GM18499 (cell line): ENCODE results near the gene TNN.

Experiments
- ATAC-seq: cut with Tn5 transposase; IDR thresholded peaks from one replicate; pipeline ENCODE4 v1.9.1; 2021; ENCODE audit warnings: moderate number of reproducible peaks; ENCODE audit not compliant: insufficient read depth, unreplicated experiment

Gene TNN

DNA sequence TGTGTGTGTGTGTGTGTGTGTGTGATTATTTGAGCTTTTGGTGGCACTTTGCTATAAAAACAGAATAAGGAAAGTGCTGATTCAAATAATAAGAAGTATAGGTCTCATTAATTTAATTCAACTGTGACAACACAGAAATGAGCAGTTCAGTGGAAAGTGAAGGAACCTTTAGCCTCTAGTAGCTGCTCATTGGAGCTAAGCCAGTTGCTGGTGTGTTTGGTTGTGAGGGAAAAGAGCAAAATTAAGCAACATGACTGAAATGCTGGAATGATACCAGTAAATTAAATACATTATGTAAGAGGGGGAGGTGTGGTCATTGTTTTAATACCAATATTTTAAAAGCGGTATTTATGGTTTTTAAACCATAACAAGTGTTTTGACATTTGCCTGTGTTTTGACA lies 69.7 kb downstream of the TNN start:
- ATAC-seq: no peak

DNA sequence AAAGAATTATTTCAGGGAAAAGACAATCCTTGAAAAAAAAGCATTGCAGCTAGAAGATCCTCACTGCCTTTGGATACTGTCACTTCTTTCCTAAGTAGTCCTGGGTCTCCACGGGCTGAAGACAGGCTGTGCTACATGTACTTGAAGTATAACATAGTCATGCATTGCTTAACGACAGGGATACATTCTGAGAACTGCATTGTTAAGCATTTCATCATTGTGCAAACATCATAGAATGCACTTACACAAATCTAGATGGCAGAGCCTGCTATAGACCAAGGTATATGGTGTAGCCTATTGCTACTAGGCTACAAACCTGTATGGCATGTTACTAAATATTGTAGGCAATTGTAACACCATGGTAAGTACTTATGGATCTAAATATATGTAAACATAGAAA lies 70.9 kb downstream of the TNN start:
- ATAC-seq: no peak

DNA sequence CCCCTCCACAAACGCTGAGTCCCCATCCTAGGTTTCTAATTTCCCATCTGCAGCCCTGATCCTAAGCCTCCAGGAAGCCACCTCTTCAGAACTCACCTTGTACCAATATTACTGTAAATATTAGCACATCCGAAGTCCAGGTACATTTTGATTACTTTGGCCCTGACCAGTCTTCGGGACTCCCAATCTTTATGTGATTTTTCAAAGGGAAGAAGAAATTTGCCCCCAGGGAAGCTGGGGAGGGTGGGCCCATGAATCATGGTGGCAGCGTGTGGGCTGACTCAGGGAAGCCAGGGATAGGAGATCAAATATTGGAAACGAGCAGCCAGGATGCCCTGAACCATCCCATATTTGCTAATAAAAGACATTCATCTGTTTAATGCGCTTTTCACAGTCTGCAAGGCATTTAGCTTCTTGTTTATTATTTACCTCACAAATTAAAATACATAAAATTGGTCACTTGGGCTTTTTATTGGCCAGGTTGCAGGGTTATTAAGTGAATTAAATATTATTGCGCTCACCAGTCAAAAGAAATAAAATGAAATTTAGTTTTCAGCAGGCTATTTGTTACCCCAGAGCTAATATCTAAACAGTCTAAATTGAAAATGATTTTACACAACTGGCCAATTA lies 78.4 kb downstream of the TNN start:
- no peak for ATAC-seq

- no peak for ATAC-seq
Observed at GRCh38 chr1:175146529-175147213, 79.0 kb downstream of the TNN start.

- ATAC-seq: no peak
Observed at GRCh38 chr1:175147569-175147968, 79.9 kb downstream of the TNN start.

DNA sequence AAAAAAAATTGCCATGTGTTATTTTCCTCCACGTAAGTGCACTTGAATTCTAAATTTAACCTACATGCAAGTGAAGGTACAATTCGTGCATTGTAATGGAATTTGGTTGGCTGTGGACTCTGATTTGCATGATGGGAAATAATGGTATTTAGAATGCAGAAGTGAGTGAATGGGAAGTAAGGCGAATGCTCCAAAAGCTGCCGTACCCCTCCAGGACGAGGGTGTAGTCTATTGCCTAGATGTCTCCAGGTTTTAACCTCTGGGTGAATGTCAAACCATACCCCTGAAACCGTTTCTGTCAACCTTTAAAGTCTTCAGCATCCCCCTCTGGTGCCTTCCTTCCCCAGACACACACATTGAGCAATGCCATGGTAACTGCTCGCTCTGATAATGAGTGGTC lies 80.4 kb downstream of the TNN start:
- ATAC-seq: no peak

DNA sequence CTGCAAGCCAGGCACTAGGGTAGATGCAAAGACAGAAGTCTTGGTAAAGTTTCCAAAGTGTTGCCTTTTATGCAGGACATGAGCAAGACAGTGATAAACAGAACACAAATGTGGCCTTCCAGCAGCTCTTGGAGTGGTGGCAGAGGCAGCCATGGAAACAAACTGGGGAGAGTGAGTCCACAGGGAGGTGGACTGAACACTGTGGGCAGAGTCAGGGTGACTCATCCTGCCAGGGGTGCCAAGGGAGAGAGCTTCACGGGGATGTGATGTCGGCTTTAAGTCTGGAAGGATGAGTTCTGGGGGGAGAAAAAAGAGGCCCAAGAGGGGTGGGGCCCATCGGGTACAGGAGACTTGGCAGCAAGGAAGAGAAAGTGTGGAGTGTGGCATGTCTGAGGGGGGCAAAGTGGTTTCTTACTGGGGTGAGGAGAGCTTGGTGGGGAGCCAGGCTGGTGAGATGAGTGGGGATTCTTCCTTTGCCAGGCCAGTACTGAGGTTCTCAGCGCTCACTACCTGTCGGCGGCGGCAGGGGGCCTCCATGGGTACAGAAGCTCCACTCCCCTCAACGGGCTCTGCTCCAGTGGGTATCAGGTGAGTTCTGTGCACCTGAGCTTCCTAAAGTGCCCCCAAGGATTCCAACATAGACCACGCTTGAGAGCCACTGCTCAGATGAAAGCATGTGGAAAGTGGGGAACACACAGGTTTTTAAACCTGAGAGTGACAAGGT lies 83.1 kb downstream of the TNN start:
- ATAC-seq: no peak

DNA sequence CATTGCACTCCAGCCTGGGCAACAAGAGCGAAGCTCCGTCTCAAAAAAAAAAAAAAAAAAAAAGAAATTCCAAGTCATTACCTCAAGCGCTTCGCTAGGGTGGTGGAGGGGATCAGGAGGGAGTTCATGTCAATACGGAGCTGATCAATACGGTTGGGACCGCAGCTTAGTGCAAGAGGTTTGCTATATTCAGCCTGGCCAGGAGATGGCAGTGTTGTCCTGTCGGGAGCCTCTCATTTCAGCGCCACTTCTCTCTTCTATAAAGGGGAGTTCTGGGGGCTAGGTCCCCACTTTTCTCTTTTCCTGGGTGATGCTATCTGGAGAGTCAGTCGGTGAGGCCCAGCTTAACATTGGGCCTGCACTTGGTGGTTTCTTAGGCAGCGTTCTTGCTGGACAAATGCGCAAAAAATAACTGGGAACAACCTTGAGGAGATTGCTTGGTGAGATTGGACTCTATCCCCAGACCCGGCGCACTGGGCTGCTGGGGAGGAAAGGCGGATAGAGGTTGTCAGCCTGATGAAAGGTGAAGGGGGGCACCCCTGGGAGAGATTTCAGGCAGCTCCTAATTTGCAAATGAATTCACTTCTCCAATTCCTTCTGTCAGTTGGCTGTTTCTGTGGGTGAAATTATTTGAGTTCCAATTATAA lies 84.5 kb downstream of the TNN start:
- no peak for ATAC-seq

DNA sequence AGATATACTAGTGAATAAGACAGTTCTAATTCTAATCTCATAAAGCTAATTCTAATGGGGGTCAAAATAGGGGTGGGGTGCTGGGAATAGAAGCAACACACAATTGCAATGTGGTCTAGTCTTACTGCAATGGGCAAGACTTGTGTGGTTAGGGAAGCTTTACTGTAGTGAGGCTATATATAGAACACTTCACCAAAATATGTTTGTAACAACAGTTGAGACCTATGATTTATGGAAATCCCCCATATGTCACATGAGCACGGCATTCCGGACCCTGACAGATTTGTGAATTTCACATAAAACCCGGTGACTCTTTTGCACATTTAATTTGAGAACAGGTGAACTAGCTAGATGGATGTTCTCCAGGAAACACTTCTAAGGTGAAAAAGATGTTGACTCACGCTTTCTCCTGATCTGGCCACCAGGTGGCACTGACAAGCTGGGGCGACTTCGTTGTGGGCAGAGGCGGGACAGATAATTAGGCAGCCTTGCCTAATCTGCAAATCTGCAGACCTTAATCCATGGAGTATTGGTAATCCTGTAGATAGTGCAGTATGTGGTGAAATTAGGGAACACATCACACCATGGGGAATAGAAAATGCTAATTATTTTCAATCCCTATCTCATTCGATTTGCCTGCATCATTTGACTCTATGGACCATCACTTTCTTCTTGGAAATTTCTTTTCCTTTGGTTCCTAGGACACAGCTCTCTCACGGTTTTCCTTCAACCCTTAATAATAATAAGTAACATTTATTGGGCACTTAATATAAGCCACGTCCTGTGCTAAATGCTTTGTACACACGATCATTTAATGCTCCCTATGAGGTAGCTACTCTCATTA lies 87.2 kb downstream of the TNN start:
- peak; percentile 71 for ATAC-seq

- ATAC-seq: no peak
Observed at GRCh38 chr1:175155473-175155856, 87.8 kb downstream of the TNN start.

DNA sequence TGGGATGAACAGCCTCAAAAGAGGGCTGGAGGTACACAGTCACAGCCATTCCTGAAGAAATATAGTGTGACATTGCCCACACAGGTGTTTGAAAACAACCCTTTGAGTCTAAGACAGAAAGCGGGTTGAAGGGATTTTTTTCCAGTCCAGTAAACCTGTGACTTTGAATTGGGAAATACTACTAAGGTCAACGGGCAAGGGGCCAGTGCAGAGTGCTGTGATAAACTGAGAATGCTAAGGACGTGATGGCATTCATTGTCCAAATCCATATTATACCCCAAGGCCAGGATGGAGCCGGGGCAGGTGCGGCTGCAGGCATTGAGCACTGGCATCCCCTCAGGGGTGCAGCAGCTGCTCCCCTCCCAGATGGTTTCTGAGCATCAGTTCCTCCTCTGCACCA lies 88.3 kb downstream of the TNN start:
- no peak for ATAC-seq

DNA sequence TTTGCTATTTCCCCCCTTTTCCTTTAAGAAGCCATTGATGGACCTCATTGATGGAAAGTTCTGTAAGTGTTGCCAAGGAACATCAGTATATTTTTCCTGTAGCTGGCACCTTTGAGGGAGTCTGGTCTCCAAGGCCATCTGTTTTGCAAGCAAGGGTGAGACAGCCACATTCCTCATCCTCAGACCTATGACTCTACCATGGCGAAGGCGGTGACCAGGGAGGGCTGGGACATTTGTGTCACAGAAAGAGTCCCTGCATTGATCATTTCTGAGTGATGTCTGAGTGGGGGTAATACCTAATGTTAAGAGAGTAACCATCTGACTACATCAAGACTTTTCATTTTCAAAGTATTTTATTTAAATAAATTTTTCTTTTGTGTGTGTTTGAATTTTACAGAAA lies 89.6 kb downstream of the TNN start:
- ATAC-seq: no peak

DNA sequence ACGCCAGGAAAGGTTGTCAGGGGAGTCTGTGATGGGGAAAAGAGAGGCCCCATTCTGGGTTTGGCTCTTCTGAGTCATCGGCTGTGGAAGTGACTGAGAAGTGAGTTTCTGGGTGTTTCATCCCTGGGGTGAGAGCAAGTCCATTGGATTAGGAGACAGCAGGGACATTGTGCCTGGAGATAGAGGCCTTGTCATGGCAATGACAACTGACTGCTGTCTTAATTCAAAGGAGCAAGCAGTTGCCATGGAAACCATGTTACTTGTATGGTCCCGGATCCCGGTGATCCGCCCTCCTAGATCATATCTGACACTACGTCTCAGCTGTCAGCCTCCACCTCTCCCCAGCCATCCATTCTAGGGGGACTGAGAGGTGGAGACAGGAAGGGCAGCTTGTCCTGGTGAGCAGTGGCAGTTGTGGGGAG lies 90.5 kb downstream of the TNN start:
- no peak for ATAC-seq

GRCh38 chr1:175162955-175163354 lies 95.3 kb downstream of the TNN start:
- no peak for ATAC-seq

DNA sequence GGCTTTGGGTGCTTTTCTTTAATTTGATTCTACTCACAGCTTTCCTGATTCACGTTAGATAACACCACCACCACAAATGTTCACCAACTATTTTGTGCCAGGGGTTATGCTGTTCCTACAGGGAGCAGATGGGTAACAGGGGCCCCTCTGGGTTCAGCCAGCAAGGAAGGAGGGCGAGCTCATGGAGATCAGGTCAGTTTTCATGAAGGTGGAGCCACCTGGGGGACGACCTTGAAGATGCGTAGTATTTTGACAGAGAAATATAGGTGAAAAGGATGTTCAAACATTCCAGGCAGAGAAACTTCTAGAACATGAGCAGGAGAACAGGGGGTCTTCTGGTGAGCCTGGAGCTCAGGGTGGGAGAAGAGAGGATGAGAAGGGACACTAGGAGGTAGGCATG lies 96.1 kb downstream of the TNN start:
- no peak for ATAC-seq

- ATAC-seq: no peak
Observed at GRCh38 chr1:175164751-175165150, 97.1 kb downstream of the TNN start.

GRCh38 chr1:175166746-175167145 lies 99.1 kb downstream of the TNN start:
- no peak for ATAC-seq

DNA sequence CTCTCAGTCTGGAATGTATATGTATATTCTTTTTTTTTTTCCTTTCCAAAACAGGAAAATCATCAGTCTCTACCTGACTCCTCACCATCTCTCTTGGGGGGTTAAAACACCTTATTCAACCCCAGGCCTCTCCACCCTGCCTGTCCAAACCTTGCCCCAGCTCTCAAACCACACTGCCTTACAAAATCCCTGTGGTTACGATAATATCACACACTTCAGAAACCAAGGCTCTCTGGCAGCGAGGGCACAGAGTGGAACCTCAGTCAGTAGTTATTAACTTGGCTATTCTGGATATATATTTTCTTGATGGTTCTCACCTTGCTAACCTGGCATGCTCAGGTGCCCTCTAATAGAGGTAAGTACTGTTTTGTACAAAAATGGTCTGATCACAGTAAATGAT lies 100.2 kb downstream of the TNN start:
- no peak for ATAC-seq

- ATAC-seq: no peak
Observed at GRCh38 chr1:175168782-175169181, 101.1 kb downstream of the TNN start.

- ATAC-seq: no peak
Observed at GRCh38 chr1:175169286-175170018, 101.8 kb downstream of the TNN start.
